Stimulated activated CD8-positive, alpha-beta memory T cell treated with anti-CD3 and anti-CD28 coated beads, Interleukin-12 subunit alpha, Interleukin-12 subunit beta, amount 100 ng/mL, for 4 hours (primary cell): Measurements from ENCODE around the gene QPRT.
"Not testable (repeated sequence)": the region's sequence is repeated elsewhere in the genome, so short reads cannot be mapped to it uniquely, and the experiment has no call there.

Source experiments
- DNase-seq: peaks from one replicate; pipeline ENCODE4 v3.0.0-alpha.2; 2020; ENCODE audit warnings: low read depth

Gene QPRT

GRCh38 chr16:29720703-29721102, 41.7 kb downstream of the QPRT start:
- DNase-seq: no peak

- DNase-seq: not testable (repeated sequence)
Measured at GRCh38 chr16:29721167-29721879, 42.3 kb downstream of the QPRT start.

- DNase-seq: no peak
Measured at GRCh38 chr16:29726845-29727377, 47.9 kb downstream of the QPRT start.

GRCh38 chr16:29727452-29727851, 48.5 kb downstream of the QPRT start:
- DNase-seq: no peak

GRCh38 chr16:29729116-29729521, 50.1 kb downstream of the QPRT start:
- DNase-seq: no peak

GRCh38 chr16:29730649-29731048, 51.7 kb downstream of the QPRT start:
- DNase-seq: no peak

GRCh38 chr16:29731768-29732601, 53.0 kb downstream of the QPRT start:
- DNase-seq: peak; percentile 32

- DNase-seq: no peak
Measured at GRCh38 chr16:29734786-29735185, 55.8 kb downstream of the QPRT start.

- no peak for DNase-seq
Measured at GRCh38 chr16:29736112-29736511, 57.1 kb downstream of the QPRT start.

- no peak for DNase-seq
Measured at GRCh38 chr16:29736764-29737163, 57.8 kb downstream of the QPRT start.

- DNase-seq: no peak
Measured at GRCh38 chr16:29737713-29738112, 58.7 kb downstream of the QPRT start.

GRCh38 chr16:29738514-29738913, 59.5 kb downstream of the QPRT start:
- DNase-seq: no peak

- DNase-seq: not testable (repeated sequence)
Measured at GRCh38 chr16:29739927-29740629, 61.1 kb downstream of the QPRT start.

GRCh38 chr16:29740630-29741015, 61.6 kb downstream of the QPRT start:
- DNase-seq: not testable (repeated sequence)

GRCh38 chr16:29742683-29743275, 63.8 kb downstream of the QPRT start:
- DNase-seq: no peak

GRCh38 chr16:29743475-29743826, 64.5 kb downstream of the QPRT start:
- DNase-seq: no peak

GRCh38 chr16:29743827-29744531, 65.0 kb downstream of the QPRT start:
- no peak for DNase-seq

- no peak for DNase-seq
Measured at GRCh38 chr16:29744541-29745101, 65.6 kb downstream of the QPRT start.

GRCh38 chr16:29745121-29745852, 66.3 kb downstream of the QPRT start:
- DNase-seq: peak; percentile 32

GRCh38 chr16:29745853-29746345, 66.9 kb downstream of the QPRT start, which contains the start of gene C16orf54:
Gene C16orf54 (minus strand): TSS chr16:29745990. CDS start chr16:29744951, 1,039 bp downstream.
- DNase-seq: peak; percentile 78
